Breast epithelium (tissue), 3 donors: Measurements from ENCODE around the gene SSR4.

ENCODE experiments used
- CTCF ChIP-seq, 3 donors: fragments of 450-650 bp; IDR thresholded peaks; one replicate each; pipeline ENCODE4 v1.5.1; 2016 to 2017; ENCODE audit warnings: antibody characterized with exemption in 3 of 3, mild to moderate bottlenecking in 3 of 3, moderate library complexity in 3 of 3
- POLR2A ChIP-seq: fragments of 450-650 bp; IDR thresholded peaks from one replicate; pipeline ENCODE4 v1.6.1; 2016; ENCODE audit warnings: antibody characterized with exemption, mild to moderate bottlenecking, moderate library complexity
- POLR2AphosphoS5 ChIP-seq, 3 donors: sonication (generic); formaldehyde crosslinking; IDR thresholded peaks; one replicate each; pipeline ENCODE4 v1.6.1; 2017; ENCODE audit warnings: antibody characterized with exemption in 3 of 3

DNA sequence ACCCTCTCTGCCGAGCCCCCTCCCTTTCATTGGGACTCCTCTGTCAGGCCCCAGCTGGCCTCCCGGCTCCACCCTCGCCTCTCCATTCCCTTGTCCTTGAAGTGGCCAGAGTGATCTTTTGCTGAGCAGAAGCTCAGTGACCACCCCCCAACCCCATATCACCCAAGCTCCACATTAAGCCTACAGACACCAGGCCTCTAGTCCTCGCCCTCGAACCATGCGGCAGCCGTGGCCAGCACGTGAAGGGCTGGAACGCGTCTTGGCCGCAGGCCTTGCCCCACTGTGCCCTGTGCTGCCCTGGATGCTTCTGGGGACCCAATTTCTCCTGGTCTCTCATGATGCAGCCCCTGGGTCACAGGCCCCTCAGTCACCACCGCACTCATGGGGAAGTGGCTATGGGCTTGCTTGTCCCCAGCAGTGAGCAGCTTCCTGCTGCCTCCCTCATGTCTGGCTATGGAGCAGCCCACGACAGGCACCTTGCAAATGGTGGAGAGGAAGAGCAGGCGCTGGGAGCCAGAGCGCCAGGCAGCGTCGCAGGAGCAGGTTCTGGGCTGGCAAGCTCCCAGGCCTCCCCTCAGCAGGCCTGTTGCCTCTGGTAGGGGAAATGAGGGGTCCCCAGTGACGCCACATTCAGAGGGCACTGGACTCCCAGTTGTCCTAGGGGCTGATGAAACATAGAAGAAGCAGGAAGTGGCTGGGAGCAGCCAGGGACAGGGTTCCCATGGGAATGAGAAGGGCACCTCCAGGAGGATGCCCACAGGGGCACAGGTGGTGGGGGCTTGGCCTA, 14.4 kb upstream of the SSR4 start:
- TF ChIP-seq POLR2A, result no peak
- no peak for TF ChIP-seq CTCF (IDR thresholded peaks at IDR 0.05)
- TF ChIP-seq POLR2AphosphoS5 (IDR thresholded peaks at IDR 0.05), result no peak
